Measurements from ENCODE around the gene PDCD11. TPM values are rescaled to one million over a fixed set of nuclear protein-coding genes. Genes with fewer than 3 reads are reported as not detected.

The PDCD11 gene
- total RNA-seq, 2 donors from 2014 or later, result 7.2 to 11.2 TPM

DNA sequence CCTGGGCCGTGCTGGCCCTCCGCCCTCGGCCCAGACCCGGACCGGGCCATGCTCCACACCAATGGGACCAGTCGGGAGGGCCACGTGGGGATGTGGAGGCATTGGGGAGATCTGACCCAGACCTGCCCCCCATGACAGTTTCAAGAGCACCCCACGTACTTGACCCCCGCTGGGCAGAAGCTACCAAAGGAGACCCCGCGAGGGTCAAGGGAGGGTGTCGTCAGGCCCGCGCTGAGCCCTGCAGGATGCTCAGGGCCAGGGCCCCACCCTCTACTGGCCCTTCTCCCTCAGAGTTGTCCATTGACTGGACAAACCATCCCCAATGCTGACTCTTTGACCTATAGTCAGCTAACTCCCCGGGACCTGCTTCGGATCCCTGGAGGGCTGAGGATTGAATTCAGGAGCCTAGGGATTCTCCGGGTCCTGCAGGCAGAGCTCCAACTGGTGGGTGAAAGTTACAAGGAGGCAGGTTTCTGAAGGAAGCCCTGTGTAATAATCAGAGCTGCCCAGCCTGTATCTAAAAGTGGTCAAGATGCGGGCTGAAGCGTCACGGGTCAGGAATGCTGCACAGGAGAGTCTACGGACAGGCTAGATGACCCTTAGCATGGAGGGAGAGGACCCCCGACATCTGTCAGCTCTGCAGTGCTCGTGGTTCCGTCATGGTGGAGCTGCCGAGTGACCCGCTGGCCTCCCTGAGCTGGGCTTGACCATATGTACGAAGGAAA lies 56.2 kb downstream of the PDCD11 start:
- no peaks in the 10 kb centered on the region for H3K27me3 ChIP-seq
- TF ChIP-seq, protein P1, sequence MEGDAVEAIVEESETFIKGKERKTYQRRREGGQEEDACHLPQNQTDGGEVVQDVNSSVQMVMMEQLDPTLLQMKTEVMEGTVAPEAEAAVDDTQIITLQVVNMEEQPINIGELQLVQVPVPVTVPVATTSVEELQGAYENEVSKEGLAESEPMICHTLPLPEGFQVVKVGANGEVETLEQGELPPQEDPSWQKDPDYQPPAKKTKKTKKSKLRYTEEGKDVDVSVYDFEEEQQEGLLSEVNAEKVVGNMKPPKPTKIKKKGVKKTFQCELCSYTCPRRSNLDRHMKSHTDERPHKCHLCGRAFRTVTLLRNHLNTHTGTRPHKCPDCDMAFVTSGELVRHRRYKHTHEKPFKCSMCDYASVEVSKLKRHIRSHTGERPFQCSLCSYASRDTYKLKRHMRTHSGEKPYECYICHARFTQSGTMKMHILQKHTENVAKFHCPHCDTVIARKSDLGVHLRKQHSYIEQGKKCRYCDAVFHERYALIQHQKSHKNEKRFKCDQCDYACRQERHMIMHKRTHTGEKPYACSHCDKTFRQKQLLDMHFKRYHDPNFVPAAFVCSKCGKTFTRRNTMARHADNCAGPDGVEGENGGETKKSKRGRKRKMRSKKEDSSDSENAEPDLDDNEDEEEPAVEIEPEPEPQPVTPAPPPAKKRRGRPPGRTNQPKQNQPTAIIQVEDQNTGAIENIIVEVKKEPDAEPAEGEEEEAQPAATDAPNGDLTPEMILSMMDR (IDR thresholded peaks at IDR 0.05), result no peak
- H3K4me1 ChIP-seq, result peaks cover 0 to 38% of the 10 kb centered on the region in 2 donors
- peak overlapping the region; percentile 88 to 93 for H3K27ac ChIP-seq
- no peaks in the 10 kb centered on the region for H3K9me3 ChIP-seq
- peak overlapping the region; percentile 74 to 75 for H3K4me3 ChIP-seq
- H3K36me3 ChIP-seq, result peaks cover 15% of the 10 kb centered on the region
- no peak for DNase-seq (ENCODE audit: low spot score)

DNA sequence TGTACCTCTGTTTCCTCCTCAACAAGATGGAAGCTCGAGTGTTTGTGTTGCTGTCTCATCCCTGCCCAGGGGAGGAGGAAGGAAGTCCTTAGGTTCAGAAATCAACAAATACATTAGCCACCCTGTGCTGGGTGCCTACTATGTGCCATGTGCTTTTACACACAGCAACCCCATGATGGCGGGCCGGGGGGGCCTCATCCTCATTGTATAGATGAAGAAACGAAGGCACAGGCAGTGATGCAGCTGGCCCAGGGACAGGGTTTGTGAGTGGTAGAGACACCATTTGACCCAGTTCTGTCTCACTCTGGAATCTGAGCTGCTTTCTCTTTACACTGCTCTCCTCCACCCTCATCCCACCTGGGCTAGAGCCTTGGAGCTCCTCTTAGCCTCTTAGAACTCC lies 57.6 kb downstream of the PDCD11 start:
- Histone ChIP-seq H3K36me3 (peaks cover 10% of the 10 kb centered on the region), H3K9me3 (no peaks in the 10 kb centered on the region)

DNA sequence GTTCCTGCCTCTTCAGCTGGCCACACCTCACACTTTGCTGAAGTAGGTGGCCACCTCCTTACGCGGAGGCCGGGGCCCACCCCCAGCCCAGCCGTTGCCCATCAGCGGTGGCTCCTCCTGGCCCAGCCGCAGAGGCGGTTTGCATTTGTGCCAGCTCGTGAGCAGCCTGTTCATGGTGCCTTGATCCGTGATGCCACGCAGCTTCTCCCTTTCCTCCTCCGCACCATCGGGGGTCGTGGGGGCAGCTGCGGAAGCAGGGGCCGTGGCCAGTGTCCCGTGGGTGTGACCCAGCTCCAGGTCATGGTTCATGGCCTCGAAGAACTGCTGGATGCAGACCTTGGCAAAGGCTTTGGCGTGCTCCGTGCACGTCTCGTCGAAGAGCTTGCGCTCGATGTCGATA lies 58.8 kb downstream of the PDCD11 start:
- DNase-seq (ENCODE audit: low spot score), result no peak
- no peak overlapping the region for H3K27ac ChIP-seq
- TF ChIP-seq, protein P1 (IDR thresholded peaks at IDR 0.05), result no peak
- H3K4me1 ChIP-seq, result peaks cover 0 to 15% of the 10 kb centered on the region in 2 donors
- H3K9me3 ChIP-seq, result no peaks in the 10 kb centered on the region
- no peaks in the 10 kb centered on the region for H3K27me3 ChIP-seq
- H3K4me3 ChIP-seq, result no peak overlapping the region
- no peaks in the 10 kb centered on the region for H3K36me3 ChIP-seq

More for the DNA sequence above, 57.6 kb downstream of the PDCD11 start:
- H3K4me1 ChIP-seq, result peaks cover 0 to 27% of the 10 kb centered on the region in 2 donors
- no peak overlapping the region for H3K27ac ChIP-seq
- H3K27me3 ChIP-seq, result no peaks in the 10 kb centered on the region
- TF ChIP-seq, protein P1 (IDR thresholded peaks at IDR 0.05), result no peak
- DNase-seq (ENCODE audit: low spot score), result no peak
- H3K4me3 ChIP-seq, result no peak overlapping the region

DNA sequence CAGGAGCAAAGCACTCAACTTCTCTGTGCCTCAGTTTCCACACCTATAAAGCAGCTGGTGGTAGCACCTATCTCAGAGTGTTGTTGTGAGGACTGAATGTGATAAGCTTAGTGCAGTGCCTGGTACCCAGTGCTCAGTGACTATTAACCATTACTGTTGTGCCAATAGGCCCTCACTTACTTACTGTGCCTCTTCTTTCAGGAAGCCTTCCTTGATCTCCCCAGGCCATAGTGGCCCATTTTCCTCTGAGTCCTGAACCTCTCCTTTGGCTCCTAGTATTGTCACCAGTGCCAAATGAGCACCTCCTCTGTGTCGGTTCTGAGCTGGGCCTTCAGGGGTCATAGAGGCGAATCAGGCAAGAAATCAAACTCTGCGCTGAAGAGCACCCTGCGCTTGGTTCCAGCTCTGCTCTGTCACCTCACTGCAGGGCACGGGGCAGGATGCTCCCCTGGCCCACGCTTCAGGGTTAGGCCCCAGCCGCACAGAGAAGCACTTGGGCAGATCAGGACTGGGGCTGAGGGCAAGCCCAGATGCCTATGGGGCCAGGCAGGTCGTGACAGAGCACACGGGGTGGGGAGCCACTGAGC lies 59.7 kb downstream of the PDCD11 start:
- H3K4me3 ChIP-seq, result no peak overlapping the region
- no peaks in the 10 kb centered on the region for H3K27me3 ChIP-seq
- TF ChIP-seq, protein P1 (IDR thresholded peaks at IDR 0.05), result no peak
- H3K9me3 ChIP-seq, result no peaks in the 10 kb centered on the region
- H3K36me3 ChIP-seq, result no peaks in the 10 kb centered on the region
- no peak for DNase-seq (ENCODE audit: low spot score)
- no peak overlapping the region for H3K27ac ChIP-seq
- peaks cover 0 to 10% of the 10 kb centered on the region in 2 donors for H3K4me1 ChIP-seq

DNA sequence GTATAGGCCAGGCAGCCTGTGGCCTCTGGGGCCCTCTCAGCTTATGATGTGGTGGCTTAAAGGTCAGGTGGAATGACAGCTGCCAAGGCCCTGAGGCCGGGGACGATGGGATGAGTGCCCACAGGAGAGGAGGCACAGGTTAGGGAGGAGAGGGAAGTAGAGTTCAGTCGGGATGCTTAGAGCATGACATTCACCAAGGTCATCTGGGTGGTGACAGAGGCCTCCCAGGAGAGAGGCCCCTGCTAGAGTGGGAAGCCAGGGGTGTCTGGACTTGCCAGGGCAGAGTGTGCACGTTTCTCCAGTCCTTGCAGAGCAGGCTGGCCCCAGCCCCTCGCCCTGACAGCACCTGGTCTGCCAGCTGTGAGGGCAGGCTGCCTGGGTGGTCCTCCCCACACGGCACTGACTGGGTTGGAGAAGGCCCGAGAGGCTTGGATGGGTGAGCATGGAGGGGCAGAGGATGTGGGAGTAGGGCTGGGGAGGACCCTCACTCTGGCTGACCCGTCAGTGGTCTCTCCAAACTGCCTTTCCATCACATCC lies 60.8 kb downstream of the PDCD11 start:
- no peak overlapping the region for H3K27ac ChIP-seq
- TF ChIP-seq, protein P1 (IDR thresholded peaks at IDR 0.05), result no peak
- H3K27me3 ChIP-seq, result no peaks in the 10 kb centered on the region
- no peaks in the 10 kb centered on the region for H3K36me3 ChIP-seq
- no peak for DNase-seq (ENCODE audit: low spot score)
- H3K4me3 ChIP-seq, result no peak overlapping the region
- H3K9me3 ChIP-seq, result no peaks in the 10 kb centered on the region
- H3K4me1 ChIP-seq, result peaks cover 0 to 9% of the 10 kb centered on the region in 2 donors

Measured in right atrium auricular region (tissue), 2 donors.